ENCODE measurements around the gene FLII. TPM values are rescaled to one million over a fixed set of nuclear protein-coding genes. Genes with fewer than 3 reads are reported as not detected.
"Not testable (repeated sequence)": the region's sequence is repeated elsewhere in the genome, so short reads cannot be mapped to it uniquely, and the experiment has no call there.

The FLII gene
- total and polyA plus RNA-seq, 5 donors from 2014 or later: 123 to 344 (median 131) TPM

DNA sequence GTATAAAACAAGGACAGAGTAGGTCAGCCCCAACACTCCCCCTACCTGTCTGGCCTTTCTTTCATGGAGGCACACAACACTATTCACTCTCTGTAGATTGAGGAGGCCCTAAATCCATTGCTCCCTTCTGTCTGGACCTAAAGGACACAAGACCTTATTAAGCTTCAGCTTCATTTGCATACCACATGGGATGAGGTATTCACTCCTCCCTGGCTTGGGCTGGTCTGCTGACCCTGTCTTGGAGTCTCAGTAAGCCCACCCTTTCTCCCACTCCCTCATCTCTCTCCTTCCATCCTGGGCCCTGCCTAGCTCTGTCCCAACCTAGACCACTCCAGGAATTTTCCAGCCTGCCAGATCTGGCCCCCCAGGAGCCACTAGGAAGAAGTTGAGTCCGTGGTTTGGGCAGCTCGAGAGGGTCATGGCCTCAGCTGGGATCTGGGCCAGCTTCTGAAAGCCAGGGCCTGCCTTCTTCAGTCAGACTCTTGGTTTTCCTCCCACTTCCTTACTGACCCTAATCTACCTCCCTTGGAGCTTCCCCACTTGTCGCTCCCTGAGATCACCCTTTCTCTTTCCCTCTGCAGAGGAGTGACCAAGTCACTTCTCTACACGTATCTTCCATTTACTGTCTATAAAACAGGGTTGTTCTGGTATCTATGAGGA lies 39.7 kb downstream of the FLII start:
- Histone ChIP-seq H3K4me3 (ENCODE audit: low read depth, low read length) (no peak overlapping the region), H3K9me3 (ENCODE audit: control insufficient read depth in 2 of 2, low read length in 2 of 2) (no peaks in the 10 kb centered on the region), H3K27me3 (ENCODE audit: control insufficient read depth, insufficient read depth, low read length) (no peaks in the 10 kb centered on the region), H3K27ac (ENCODE audit: insufficient read depth, low read length, poor library complexity, severe bottlenecking) (no peak overlapping the region), H3K4me1 (ENCODE audit: control insufficient read depth, insufficient read depth, low read length, poor library complexity, severe bottlenecking) (no peaks in the 10 kb centered on the region), H3K36me3 (ENCODE audit: control insufficient read depth, insufficient read depth, low read length) (no peaks in the 10 kb centered on the region)
- no peaks in the 10 kb centered on the region for H3K36me3 Mint-ChIP-seq
- H3K9me3 Mint-ChIP-seq: no peaks in the 10 kb centered on the region
- H3K27me3 Mint-ChIP-seq: no peaks in the 10 kb centered on the region
- peaks cover 0 to 5% (median 0%) of the 10 kb centered on the region in 4 donors for H3K4me1 Mint-ChIP-seq
- H3K4me3 Mint-ChIP-seq: no peak overlapping the region
- no peak for ATAC-seq (ENCODE audit: low read depth in 2 of 2)
- H3K27ac Mint-ChIP-seq: no peak overlapping the region
- no peak for DNase-seq

DNA sequence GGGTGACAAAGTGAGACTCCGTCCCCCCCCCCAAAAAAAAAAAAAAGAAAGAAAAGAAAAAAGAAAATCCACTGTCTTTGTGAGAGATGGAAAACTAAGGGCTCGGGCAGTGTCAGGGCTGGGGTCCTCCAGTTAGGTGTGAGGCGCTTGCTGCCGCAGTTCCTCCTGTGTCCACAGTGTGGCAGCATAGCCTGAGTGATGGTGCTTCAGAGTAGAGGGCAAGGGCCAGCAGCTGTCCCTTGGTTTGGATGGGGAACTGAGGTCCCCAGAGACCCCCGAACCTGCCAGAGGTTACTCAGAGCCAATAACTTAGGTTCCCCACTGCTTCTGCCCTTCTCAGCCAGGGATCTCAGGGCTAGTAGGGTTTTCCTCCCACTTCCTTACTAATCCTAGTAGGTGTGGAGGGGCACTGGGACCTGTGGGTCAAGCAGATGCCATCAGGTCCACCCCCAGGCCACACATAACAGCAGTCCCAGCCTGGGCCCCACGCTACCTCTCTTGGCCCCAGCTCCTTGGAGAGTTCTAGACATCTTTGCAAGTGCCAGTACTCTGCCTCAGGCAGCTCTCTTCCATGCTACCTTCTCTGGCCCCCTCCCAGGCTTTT lies 41.0 kb downstream of the FLII start:
- H3K9me3 Mint-ChIP-seq: no peaks in the 10 kb centered on the region
- H3K4me1 Mint-ChIP-seq: peaks cover 0 to 5% (median 0%) of the 10 kb centered on the region in 4 donors
- Histone ChIP-seq H3K4me1 (ENCODE audit: control insufficient read depth, insufficient read depth, low read length, poor library complexity, severe bottlenecking) (no peaks in the 10 kb centered on the region), H3K27me3 (ENCODE audit: control insufficient read depth, insufficient read depth, low read length) (no peaks in the 10 kb centered on the region), H3K9me3 (ENCODE audit: control insufficient read depth in 2 of 2, low read length in 2 of 2) (no peaks in the 10 kb centered on the region), H3K4me3 (ENCODE audit: low read depth, low read length) (no peak overlapping the region), H3K36me3 (ENCODE audit: control insufficient read depth, insufficient read depth, low read length) (peaks cover under 1% of the 10 kb centered on the region), H3K27ac (ENCODE audit: insufficient read depth, low read length, poor library complexity, severe bottlenecking) (no peak overlapping the region)
- H3K27me3 Mint-ChIP-seq: no peaks in the 10 kb centered on the region
- no peak overlapping the region for H3K27ac Mint-ChIP-seq
- no peaks in the 10 kb centered on the region for H3K36me3 Mint-ChIP-seq
- ATAC-seq (ENCODE audit: low read depth in 2 of 2) (peak; percentile 79 to 83), DNase-seq (peak; percentile 62 to 67 (median 63))
- H3K4me3 Mint-ChIP-seq: peak overlapping the region in 1 of 4 donors; percentile 54

DNA sequence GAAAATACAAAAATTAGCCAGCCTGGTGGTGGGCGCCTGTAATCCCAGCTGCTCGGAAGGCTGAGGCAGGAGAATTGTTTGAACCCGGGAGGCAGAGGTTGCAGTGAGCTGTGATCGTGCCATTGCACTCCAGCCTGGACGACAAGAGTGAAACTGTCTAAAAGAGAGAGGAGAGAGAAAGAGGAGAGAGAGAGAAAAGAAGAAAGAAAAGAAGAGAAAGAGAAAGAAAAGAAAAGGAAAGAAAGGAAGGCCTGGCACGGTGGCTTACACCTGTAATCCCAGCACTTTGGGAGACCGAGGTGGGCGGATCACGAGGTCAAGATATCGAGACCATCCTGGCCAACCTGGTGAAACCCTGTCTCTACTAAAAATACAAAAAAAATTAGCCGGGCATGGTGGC lies 41.6 kb downstream of the FLII start:
- not testable (repeated sequence) for H3K9me3 ChIP-seq (ENCODE audit: control insufficient read depth in 2 of 2, low read length in 2 of 2); H3K4me3 Mint-ChIP-seq; H3K27me3 Mint-ChIP-seq; DNase-seq; H3K36me3 Mint-ChIP-seq; H3K4me1 Mint-ChIP-seq; H3K4me3 ChIP-seq (ENCODE audit: low read depth, low read length); ATAC-seq (ENCODE audit: low read depth in 2 of 2); H3K9me3 Mint-ChIP-seq; H3K36me3 ChIP-seq (ENCODE audit: control insufficient read depth, insufficient read depth, low read length); H3K27ac ChIP-seq (ENCODE audit: insufficient read depth, low read length, poor library complexity, severe bottlenecking); H3K27ac Mint-ChIP-seq; H3K27me3 ChIP-seq (ENCODE audit: control insufficient read depth, insufficient read depth, low read length); H3K4me1 ChIP-seq (ENCODE audit: control insufficient read depth, insufficient read depth, low read length, poor library complexity, severe bottlenecking)

DNA sequence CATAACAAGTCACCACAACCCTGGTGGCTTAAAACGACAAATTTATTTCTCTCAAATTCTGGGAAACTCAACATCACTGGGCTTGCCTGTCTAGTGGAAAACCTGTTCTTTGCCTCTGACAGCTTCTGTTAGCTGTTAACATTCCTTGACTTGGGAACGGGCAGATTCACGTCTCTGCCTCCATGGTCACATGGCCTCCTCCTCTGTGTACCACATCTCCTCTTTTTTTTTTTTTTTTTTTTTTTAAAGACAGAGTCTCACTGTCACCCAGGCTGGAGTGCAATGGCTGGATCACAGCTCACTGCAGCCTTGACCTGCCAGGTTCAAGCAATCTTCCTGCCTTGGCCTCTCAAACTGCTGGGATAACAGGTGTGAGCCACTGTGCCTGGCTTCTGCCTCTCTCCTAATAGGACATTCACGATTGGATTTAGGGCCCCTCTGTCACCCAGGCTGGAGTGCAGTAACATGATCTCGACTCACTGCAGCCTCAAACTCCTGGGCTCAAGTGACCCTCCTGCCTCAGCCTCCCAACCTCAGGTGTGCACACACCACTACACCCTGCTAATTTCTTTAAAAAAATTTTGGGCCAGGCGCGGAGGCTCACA lies 44.8 kb downstream of the FLII start:
- H3K27me3 Mint-ChIP-seq: no peaks in the 10 kb centered on the region
- peaks cover 0 to 7% (median 0%) of the 10 kb centered on the region in 4 donors for H3K4me1 Mint-ChIP-seq
- Histone ChIP-seq H3K27ac (ENCODE audit: insufficient read depth, low read length, poor library complexity, severe bottlenecking) (no peak overlapping the region), H3K9me3 (ENCODE audit: control insufficient read depth in 2 of 2, low read length in 2 of 2) (no peaks in the 10 kb centered on the region), H3K36me3 (ENCODE audit: control insufficient read depth, insufficient read depth, low read length) (peaks cover 26% of the 10 kb centered on the region), H3K4me1 (ENCODE audit: control insufficient read depth, insufficient read depth, low read length, poor library complexity, severe bottlenecking) (no peaks in the 10 kb centered on the region), H3K27me3 (ENCODE audit: control insufficient read depth, insufficient read depth, low read length) (no peaks in the 10 kb centered on the region), H3K4me3 (ENCODE audit: low read depth, low read length) (no peak overlapping the region)
- no peak overlapping the region for H3K27ac Mint-ChIP-seq
- ATAC-seq (ENCODE audit: low read depth in 2 of 2) (no peak), DNase-seq (no peak)
- peaks cover 11% of the 10 kb centered on the region for H3K36me3 Mint-ChIP-seq
- no peak overlapping the region for H3K4me3 Mint-ChIP-seq
- no peaks in the 10 kb centered on the region for H3K9me3 Mint-ChIP-seq

DNA sequence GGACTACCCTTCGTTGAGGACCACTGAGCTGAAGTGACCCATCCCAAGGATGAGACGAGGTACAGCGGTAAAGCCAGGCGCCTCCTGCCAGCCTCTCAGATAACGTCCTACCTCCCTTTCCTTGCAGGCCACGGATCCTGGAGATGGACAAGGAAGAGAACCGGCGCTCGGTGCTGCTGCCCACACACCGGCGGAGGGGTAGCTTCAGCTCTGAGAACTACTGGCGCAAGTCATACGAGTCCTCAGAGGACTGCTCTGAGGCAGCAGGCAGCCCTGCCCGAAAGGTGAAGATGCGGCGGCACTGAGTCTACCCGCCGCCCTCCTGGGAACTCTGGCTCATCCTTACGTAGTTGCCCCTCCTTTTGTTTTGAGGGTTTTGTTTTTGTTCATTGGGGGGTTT lies 50.4 kb downstream of the FLII start:
- no peak for ATAC-seq (ENCODE audit: low read depth in 2 of 2)
- H3K27me3 ChIP-seq (ENCODE audit: control insufficient read depth, insufficient read depth, low read length): no peaks in the 10 kb centered on the region
- H3K4me3 ChIP-seq (ENCODE audit: low read depth, low read length): no peak overlapping the region
- no peaks in the 10 kb centered on the region for H3K4me1 ChIP-seq (ENCODE audit: control insufficient read depth, insufficient read depth, low read length, poor library complexity, severe bottlenecking)
- H3K4me3 Mint-ChIP-seq: no peak overlapping the region
- no peak overlapping the region for H3K27ac Mint-ChIP-seq
- H3K4me1 Mint-ChIP-seq: peaks cover 0 to 13% (median 5%) of the 10 kb centered on the region in 4 donors
- no peaks in the 10 kb centered on the region for H3K9me3 Mint-ChIP-seq
- no peak for DNase-seq
- H3K27ac ChIP-seq (ENCODE audit: insufficient read depth, low read length, poor library complexity, severe bottlenecking): no peak overlapping the region
- no peaks in the 10 kb centered on the region for H3K27me3 Mint-ChIP-seq
- peaks cover 28% of the 10 kb centered on the region for H3K36me3 Mint-ChIP-seq
- peaks cover 72% of the 10 kb centered on the region for H3K36me3 ChIP-seq (ENCODE audit: control insufficient read depth, insufficient read depth, low read length)
- no peaks in the 10 kb centered on the region for H3K9me3 ChIP-seq (ENCODE audit: control insufficient read depth in 2 of 2, low read length in 2 of 2)

DNA sequence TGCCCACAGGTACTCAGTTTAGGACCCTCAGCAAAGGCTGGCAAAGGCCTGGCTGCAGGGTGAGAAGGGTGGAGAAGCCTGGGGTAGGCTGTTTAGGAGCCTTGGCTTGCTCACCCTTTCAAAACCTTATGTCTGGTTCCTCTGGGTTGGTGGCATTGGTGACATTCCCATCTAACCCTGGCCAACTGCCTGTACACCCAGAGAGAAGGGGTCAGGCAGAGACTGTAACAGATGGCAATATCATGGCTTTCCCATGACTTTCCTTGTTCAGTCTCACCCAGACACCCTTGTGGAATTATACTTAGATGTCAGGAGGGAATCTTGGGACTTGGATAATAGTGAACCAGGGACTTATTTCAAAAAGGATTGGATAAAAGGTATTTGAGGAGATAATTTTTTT lies 51.6 kb downstream of the FLII start:
- Mint-ChIP-seq H3K27ac (no peak overlapping the region), H3K27me3 (no peaks in the 10 kb centered on the region), H3K4me1 (peaks cover 0 to 16% (median 5%) of the 10 kb centered on the region in 4 donors), H3K36me3 (peaks cover 32% of the 10 kb centered on the region), H3K4me3 (no peak overlapping the region), H3K9me3 (no peaks in the 10 kb centered on the region)
- H3K4me3 ChIP-seq (ENCODE audit: low read depth, low read length): no peak overlapping the region
- H3K36me3 ChIP-seq (ENCODE audit: control insufficient read depth, insufficient read depth, low read length): peaks cover 73% of the 10 kb centered on the region
- ATAC-seq (ENCODE audit: low read depth in 2 of 2) (no peak), DNase-seq (no peak)
- H3K27me3 ChIP-seq (ENCODE audit: control insufficient read depth, insufficient read depth, low read length): no peaks in the 10 kb centered on the region
- H3K9me3 ChIP-seq (ENCODE audit: control insufficient read depth in 2 of 2, low read length in 2 of 2): no peaks in the 10 kb centered on the region
- no peaks in the 10 kb centered on the region for H3K4me1 ChIP-seq (ENCODE audit: control insufficient read depth, insufficient read depth, low read length, poor library complexity, severe bottlenecking)
- H3K27ac ChIP-seq (ENCODE audit: insufficient read depth, low read length, poor library complexity, severe bottlenecking): no peak overlapping the region

DNA sequence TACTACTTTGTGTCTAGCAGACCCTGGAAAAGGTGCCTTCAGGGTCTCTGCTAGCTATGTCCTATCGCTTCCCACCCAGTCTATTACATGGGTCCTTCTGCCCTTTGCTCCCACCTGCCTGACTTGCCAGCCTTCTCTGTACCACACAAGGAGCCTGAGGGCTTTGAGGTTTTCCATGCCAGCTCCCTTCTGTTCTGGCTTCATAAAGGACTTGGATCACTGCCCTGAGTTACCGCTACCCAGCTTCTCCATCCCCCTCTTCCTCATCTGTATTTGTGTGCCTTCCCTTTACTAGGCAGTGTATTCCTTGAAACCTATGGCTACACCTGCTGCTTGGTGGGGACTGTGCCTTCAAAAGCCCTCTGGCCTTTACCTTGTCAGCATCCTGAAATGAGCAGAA lies 52.7 kb downstream of the FLII start:
- Mint-ChIP-seq H3K9me3 (no peaks in the 10 kb centered on the region), H3K27ac (peak overlapping the region in 2 of 3 donors; percentile 56 to 76), H3K4me3 (peak overlapping the region in 1 of 4 donors; percentile 54), H3K36me3 (peaks cover 32% of the 10 kb centered on the region), H3K27me3 (no peaks in the 10 kb centered on the region), H3K4me1 (peaks cover 0 to 24% (median 9%) of the 10 kb centered on the region in 4 donors)
- H3K4me1 ChIP-seq (ENCODE audit: control insufficient read depth, insufficient read depth, low read length, poor library complexity, severe bottlenecking): no peaks in the 10 kb centered on the region
- peaks cover 72% of the 10 kb centered on the region for H3K36me3 ChIP-seq (ENCODE audit: control insufficient read depth, insufficient read depth, low read length)
- no peak for ATAC-seq (ENCODE audit: low read depth in 2 of 2)
- no peaks in the 10 kb centered on the region for H3K9me3 ChIP-seq (ENCODE audit: control insufficient read depth in 2 of 2, low read length in 2 of 2)
- H3K27me3 ChIP-seq (ENCODE audit: control insufficient read depth, insufficient read depth, low read length): no peaks in the 10 kb centered on the region
- no peak overlapping the region for H3K27ac ChIP-seq (ENCODE audit: insufficient read depth, low read length, poor library complexity, severe bottlenecking)
- H3K4me3 ChIP-seq (ENCODE audit: low read depth, low read length): no peak overlapping the region
- DNase-seq: no peak
